ENCODE measurements around the gene TNNI2.

Gene TNNI2

GRCh38 chr11:1827931-1828330 lies 10.8 kb upstream of the TNNI2 start:
- H3K27ac ChIP-seq = no peak overlapping the region
- TF ChIP-seq, protein P1, sequence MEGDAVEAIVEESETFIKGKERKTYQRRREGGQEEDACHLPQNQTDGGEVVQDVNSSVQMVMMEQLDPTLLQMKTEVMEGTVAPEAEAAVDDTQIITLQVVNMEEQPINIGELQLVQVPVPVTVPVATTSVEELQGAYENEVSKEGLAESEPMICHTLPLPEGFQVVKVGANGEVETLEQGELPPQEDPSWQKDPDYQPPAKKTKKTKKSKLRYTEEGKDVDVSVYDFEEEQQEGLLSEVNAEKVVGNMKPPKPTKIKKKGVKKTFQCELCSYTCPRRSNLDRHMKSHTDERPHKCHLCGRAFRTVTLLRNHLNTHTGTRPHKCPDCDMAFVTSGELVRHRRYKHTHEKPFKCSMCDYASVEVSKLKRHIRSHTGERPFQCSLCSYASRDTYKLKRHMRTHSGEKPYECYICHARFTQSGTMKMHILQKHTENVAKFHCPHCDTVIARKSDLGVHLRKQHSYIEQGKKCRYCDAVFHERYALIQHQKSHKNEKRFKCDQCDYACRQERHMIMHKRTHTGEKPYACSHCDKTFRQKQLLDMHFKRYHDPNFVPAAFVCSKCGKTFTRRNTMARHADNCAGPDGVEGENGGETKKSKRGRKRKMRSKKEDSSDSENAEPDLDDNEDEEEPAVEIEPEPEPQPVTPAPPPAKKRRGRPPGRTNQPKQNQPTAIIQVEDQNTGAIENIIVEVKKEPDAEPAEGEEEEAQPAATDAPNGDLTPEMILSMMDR (conservative IDR thresholded peaks at IDR 0.05) = no peak
- TF ChIP-seq ZFX (IDR thresholded peaks at IDR 0.05) = no peak

DNA sequence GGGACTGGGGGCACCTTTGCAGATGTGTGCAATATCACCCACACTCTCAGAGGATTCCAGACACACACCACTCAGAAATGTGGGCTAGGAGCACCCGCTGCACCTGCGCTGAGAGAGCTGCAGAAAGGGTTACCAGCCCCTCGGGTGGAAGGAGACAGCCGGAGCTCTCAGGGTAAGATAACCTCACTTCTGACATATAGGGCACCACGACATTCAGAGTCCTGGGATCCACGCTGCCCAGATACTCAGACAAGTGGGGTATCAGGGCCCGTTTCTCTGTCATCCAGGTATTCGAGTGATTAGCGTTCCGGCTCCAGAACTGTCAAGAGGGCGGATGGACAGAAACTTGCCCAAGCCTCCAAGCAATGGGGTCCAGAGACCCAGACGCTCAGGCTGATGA lies 10.2 kb upstream of the TNNI2 start:
- no peak for TF ChIP-seq ZFX (IDR thresholded peaks at IDR 0.05)
- TF ChIP-seq, protein P1 (conservative IDR thresholded peaks at IDR 0.05) = no peak
- no peak overlapping the region for H3K27ac ChIP-seq

DNA sequence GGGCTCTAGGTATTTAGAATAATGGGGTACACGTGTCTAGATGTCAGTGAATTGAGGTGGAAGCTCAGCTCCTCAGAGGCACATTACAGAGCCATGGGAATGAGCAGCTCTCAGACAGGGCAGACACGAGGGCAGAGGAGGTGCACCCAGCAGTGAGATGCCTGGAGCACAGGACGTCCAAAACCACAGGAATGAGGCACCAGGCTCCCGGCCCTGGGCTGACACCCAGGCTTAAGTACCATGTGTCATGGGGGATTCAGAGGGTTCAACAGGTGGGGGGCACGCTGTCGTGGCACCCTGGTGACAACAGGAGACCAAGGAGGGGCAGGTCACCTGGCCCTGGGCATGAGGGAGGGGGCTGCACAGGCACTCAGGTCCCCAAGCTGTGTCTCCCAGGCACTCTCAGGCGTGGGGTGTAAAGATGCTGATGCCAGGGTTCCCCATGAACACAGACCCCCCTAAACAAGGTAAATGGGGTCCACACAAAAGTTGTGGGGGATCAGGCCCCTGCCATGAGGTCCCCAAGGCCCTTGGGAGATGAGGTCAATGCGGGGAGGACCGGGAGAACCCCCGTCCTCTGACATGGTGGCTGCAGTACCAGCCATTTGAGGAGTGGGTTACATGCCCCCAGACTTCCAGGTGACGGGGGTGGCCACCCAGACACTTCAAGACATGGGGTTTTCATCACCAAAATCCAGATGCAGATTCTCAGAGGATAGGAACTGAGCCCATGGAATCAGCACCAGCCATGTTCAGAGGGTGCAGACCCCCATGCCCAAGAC lies 9.6 kb upstream of the TNNI2 start:
- no peak for TF ChIP-seq ZFX (IDR thresholded peaks at IDR 0.05)
- TF ChIP-seq, protein P1 (conservative IDR thresholded peaks at IDR 0.05) = no peak
- no peak overlapping the region for H3K27ac ChIP-seq

DNA sequence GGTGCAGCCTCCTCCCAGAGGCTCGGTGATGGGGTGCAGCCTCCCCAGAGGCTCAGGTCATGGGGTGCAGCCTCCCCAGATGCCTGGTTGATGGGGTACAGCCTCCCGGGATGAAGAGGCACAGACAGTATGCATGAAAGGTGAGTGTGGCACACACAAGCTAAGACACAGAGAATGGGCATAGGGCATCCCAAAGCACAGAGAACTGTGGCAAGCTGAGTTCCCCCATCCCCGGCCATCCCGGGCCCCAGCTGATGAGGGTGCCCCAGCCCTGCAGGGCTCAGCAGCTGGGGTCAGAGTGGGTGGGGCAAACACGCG lies 8.8 kb upstream of the TNNI2 start:
- TF ChIP-seq ZFX (IDR thresholded peaks at IDR 0.05) = no peak
- TF ChIP-seq, protein P1 (conservative IDR thresholded peaks at IDR 0.05) = no peak
- H3K27ac ChIP-seq = no peak overlapping the region

DNA sequence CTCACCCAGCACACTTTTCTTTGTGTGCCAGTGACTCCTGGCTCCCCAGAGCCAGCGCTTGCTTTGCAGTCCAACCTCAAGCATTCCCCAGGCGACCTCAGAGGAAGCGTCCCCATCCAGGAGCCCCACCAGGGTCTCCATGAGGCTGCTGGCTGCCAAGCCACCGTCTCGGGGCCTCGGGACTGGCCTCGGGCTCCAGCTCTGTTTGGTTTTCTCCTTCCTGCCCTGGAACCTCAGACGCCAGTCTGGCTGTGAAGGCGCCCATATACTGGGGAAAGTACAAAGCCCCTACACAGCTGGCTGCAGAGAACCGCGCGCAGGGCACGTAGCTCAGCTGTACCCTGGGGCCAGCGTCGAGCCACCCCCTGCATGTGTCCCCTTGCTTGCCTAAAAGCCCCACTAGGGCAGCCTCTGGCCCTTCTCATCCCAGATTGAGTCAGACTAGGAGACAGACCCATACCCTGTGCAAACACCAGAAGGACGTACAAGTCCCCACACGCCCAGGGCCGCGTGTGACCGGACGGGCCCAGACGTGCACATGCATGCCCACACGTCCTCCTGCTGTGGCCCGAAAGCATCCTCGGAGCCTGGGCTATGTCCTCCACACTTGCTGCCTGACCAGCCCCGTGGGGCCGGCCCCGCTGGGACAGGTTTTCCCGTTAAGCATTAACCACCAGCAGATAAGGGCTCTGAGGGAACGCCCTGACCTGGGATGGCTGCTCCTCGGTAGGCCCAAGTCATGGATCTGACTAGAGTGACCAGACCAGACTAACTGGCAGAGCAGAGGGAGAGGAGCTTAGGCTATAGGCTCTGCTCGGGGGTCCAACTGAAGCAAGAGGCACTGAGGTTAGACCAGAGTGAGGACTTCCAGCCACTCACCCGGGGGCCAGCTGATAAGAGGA lies 8.2 kb upstream of the TNNI2 start:
- no peak overlapping the region for H3K27ac ChIP-seq
- TF ChIP-seq ZFX (IDR thresholded peaks at IDR 0.05) = no peak
- TF ChIP-seq, protein P1 (conservative IDR thresholded peaks at IDR 0.05) = no peak

GRCh38 chr11:1831338-1832210 lies 7.2 kb upstream of the TNNI2 start:
- no peak overlapping the region for H3K27ac ChIP-seq
- TF ChIP-seq ZFX (IDR thresholded peaks at IDR 0.05) = no peak
- TF ChIP-seq, protein P1 (conservative IDR thresholded peaks at IDR 0.05) = no peak

All from C4-2B (cell line).